Transverse colon (tissue), 4 donors: ENCODE measurements around the gene FBXO42.

ENCODE experiments used
- CTCF ChIP-seq, 5 experiments: fragments of 200-600 bp in 3 of 5; fragments of 450-650 bp in 2 of 5; sonication (generic) in 3 of 5; IDR thresholded peaks; 1 replicate in 2 of 5; 2 replicates in 3 of 5; pipeline ENCODE4 v1.5.1; 2016 to 2017; ENCODE audit warnings: antibody characterized with exemption in 5 of 5, inconsistent platforms in 3 of 5, mild to moderate bottlenecking in 2 of 5, moderate library complexity in 1 of 5
- EP300 ChIP-seq: sonication (generic); formaldehyde crosslinking; IDR thresholded peaks from one replicate; pipeline ENCODE4 v1.6.1; 2017; ENCODE audit warnings: antibody characterized with exemption, low read depth
- POLR2A ChIP-seq: fragments of 450-650 bp; IDR thresholded peaks from one replicate; pipeline ENCODE4 v1.6.1; 2016; ENCODE audit warnings: antibody characterized with exemption, mild to moderate bottlenecking, moderate library complexity
- POLR2AphosphoS5 ChIP-seq, 3 donors: sonication (generic); formaldehyde crosslinking; IDR thresholded peaks; one replicate each; pipeline ENCODE4 v1.6.1; 2016; ENCODE audit warnings: antibody characterized with exemption in 3 of 3

GRCh38 chr1:16196874-16197273 is 155.4 kb downstream of the FBXO42 start:
- TF ChIP-seq POLR2A (no peak), CTCF (IDR thresholded peaks at IDR 0.05) (no peak), POLR2AphosphoS5 (IDR thresholded peaks at IDR 0.05) (no peak), EP300 (no peak)
